K562 (cell line): ENCODE measurements around the gene TSEN54. TPM values are rescaled to one million over a fixed set of nuclear protein-coding genes. Genes with fewer than 3 reads are reported as not detected.
A peak's percentile ranks its signal among the peaks of the same experiment; 100 is the strongest.

ENCODE experiments used
- BACH1 ChIP-seq: fragments of 200-800 bp; sonication (Bioruptor generic); IDR thresholded peaks from 2 replicates; pipeline ENCODE4 v1.6.1; 2016; ENCODE audit warnings: missing genetic modification characterization, missing compliant biosample characterization
- CBX3 ChIP-seq, 2 experiments: IDR thresholded peaks; 1 replicate in 1 of 2; 2 replicates in 1 of 2; pipeline ENCODE4 v1.6.1; 2012; ENCODE audit warnings: inconsistent platforms in 2 of 2, low read length in 2 of 2, borderline replicate concordance in 1 of 2, control low read depth in 1 of 2
- DPF2 ChIP-seq: fragments of 450-650 bp; IDR thresholded peaks from 2 replicates; pipeline ENCODE4 v1.6.1; 2016
- FOXP1 ChIP-seq: sonication (generic); formaldehyde crosslinking; IDR thresholded peaks from 2 replicates; pipeline ENCODE4 v1.8.0; 2022; ENCODE audit warnings: mild to moderate bottlenecking, missing genetic modification reagents
- GTF2A2 ChIP-seq: IDR thresholded peaks from 2 replicates; pipeline ENCODE4 v1.6.1; 2016; ENCODE audit warnings: mild to moderate bottlenecking, missing genetic modification characterization, missing compliant biosample characterization
- HDAC6 ChIP-seq: IDR thresholded peaks from 2 replicates; pipeline ENCODE4 v1.6.1; 2012; ENCODE audit warnings: low read depth, mild to moderate bottlenecking, control low read depth, inconsistent platforms, low read length, moderate library complexity
- RNF2 ChIP-seq: sonication (generic); IDR thresholded peaks from 2 replicates; pipeline ENCODE4 v1.6.1; 2016
- YBX1 ChIP-seq: fragments of 450-650 bp; IDR thresholded peaks from 2 replicates; pipeline ENCODE4 v1.7.1; 2016; ENCODE audit warnings: mild to moderate bottlenecking
- ZNF140 ChIP-seq: fragments of 250-450 bp; sonication (Bioruptor Pico); IDR thresholded peaks from 2 replicates; pipeline ENCODE4 v1.8.0; 2021; ENCODE audit warnings: moderate library complexity, mild to moderate bottlenecking, inconsistent platforms
- ZNF239 ChIP-seq: fragments of 250-450 bp; sonication (Bioruptor Pico); IDR thresholded peaks from 2 replicates; pipeline ENCODE4 v1.4.0; 2020; ENCODE audit warnings: mild to moderate bottlenecking
- ZNF583 ChIP-seq: fragments of 250-450 bp; sonication (Bioruptor Pico); IDR thresholded peaks from 2 replicates; pipeline ENCODE4 v1.4.0; 2020
- ZNF584 ChIP-seq: fragments of 200-800 bp; sonication (Bioruptor generic); IDR thresholded peaks from 2 replicates; pipeline ENCODE4 v1.6.1; 2016; ENCODE audit warnings: low read depth, mild to moderate bottlenecking, missing genetic modification characterization, missing compliant biosample characterization
- polyA plus RNA-seq, 8 experiments: library from polyadenylated mRNA; depleted of rRNA in 4 of 8; stranded (reverse) in 5 of 8; unstranded in 3 of 8; fragments of >200 nt; fragmentation: Nextera tagmentation in 2 of 8; fragmentation: Illumina TruSeq in 1 of 8; extraction: Ambion mirVana in 2 of 8; extraction: Trizol in 1 of 8; gene quantifications; 2 replicates each; pipeline versions ENCODE4 v1.2.1 to v1.2.3, GENCODE V29; 2011 to 2014; ENCODE audit warnings: inconsistent platforms in 1 of 8, missing spikeins in 1 of 8
- total RNA-seq, 7 experiments: library from RNA; depleted of rRNA in 6 of 7; stranded (reverse); fragments of >200 nt in 6 of 7; fragmentation: Illumina TruSeq in 2 of 7; extraction: Trizol in 2 of 7; gene quantifications; 2 replicates each; pipeline versions ENCODE4 v1.2.1 to v1.2.3, GENCODE V29; 2011 to 2021; ENCODE audit warnings: low replicate concordance in 1 of 7
- TF ChIP-seq, protein P1 (sequence below): fragments of 250-450 bp; sonication (Bioruptor Pico); IDR thresholded peaks from 2 replicates; pipeline ENCODE4 v1.4.0; 2020
- TF ChIP-seq, protein P2 (sequence below): fragments of 250-450 bp; sonication (Bioruptor Pico); IDR thresholded peaks from 2 replicates; pipeline ENCODE4 v1.8.0; 2022; ENCODE audit warnings: inconsistent platforms
- TF ChIP-seq, protein P3 (sequence below): fragments of 250-450 bp; sonication (Bioruptor Pico); IDR thresholded peaks from 2 replicates; pipeline ENCODE4 v1.4.0; 2020; ENCODE audit warnings: mild to moderate bottlenecking, moderate library complexity
- TF ChIP-seq, protein P4 (sequence below): fragments of 450-650 bp; IDR thresholded peaks from 2 replicates; pipeline ENCODE4 v1.6.1; 2016; ENCODE audit warnings: antibody characterized with exemption
- TF ChIP-seq, protein P5 (sequence below): fragments of 250-450 bp; sonication (Bioruptor Pico); IDR thresholded peaks from 2 replicates; pipeline ENCODE4 v1.5.0; 2021; ENCODE audit warnings: mild to moderate bottlenecking, borderline replicate concordance

The TSEN54 gene
- total and polyA plus RNA-seq, 9 of the 15 experiments (the other 6 are each of a cell fraction or from before 2014, with no cell fraction given) = 5.9 to 64.3 (median 48.9) TPM

DNA sequence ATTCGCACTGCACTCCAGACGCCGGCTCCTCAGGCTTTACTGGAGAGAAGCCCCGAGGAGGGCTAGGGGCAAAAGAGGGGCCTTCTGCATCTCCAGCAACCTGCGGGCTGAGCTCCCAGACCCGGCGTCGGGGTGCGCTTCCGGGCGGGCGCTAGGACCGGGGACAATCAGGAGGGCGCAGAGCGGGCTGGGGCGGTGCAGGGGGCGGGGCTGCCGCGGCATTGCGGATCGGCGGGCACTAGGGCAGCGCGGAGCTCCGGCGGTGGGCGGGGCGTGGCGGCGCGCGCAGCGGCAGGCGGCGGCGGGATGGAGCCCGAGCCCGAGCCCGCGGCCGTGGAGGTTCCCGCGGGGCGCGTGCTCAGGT lies at the start of gene TSEN54 (continued):
- TF ChIP-seq, protein P1, sequence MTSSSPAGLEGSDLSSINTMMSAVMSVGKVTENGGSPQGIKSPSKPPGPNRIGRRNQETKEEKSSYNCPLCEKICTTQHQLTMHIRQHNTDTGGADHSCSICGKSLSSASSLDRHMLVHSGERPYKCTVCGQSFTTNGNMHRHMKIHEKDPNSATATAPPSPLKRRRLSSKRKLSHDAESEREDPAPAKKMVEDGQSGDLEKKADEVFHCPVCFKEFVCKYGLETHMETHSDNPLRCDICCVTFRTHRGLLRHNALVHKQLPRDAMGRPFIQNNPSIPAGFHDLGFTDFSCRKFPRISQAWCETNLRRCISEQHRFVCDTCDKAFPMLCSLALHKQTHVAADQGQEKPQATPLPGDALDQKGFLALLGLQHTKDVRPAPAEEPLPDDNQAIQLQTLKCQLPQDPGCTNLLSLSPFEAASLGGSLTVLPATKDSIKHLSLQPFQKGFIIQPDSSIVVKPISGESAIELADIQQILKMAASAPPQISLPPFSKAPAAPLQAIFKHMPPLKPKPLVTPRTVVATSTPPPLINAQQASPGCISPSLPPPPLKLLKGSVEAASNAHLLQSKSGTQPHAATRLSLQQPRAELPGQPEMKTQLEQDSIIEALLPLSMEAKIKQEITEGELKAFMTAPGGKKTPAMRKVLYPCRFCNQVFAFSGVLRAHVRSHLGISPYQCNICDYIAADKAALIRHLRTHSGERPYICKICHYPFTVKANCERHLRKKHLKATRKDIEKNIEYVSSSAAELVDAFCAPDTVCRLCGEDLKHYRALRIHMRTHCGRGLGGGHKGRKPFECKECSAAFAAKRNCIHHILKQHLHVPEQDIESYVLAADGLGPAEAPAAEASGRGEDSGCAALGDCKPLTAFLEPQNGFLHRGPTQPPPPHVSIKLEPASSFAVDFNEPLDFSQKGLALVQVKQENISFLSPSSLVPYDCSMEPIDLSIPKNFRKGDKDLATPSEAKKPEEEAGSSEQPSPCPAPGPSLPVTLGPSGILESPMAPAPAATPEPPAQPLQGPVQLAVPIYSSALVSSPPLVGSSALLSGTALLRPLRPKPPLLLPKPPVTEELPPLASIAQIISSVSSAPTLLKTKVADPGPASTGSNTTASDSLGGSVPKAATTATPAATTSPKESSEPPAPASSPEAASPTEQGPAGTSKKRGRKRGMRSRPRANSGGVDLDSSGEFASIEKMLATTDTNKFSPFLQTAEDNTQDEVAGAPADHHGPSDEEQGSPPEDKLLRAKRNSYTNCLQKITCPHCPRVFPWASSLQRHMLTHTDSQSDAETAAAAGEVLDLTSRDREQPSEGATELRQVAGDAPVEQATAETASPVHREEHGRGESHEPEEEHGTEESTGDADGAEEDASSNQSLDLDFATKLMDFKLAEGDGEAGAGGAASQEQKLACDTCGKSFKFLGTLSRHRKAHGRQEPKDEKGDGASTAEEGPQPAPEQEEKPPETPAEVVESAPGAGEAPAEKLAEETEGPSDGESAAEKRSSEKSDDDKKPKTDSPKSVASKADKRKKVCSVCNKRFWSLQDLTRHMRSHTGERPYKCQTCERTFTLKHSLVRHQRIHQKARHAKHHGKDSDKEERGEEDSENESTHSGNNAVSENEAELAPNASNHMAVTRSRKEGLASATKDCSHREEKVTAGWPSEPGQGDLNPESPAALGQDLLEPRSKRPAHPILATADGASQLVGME (CRISPR knock-in tag) = no peak
- TF ChIP-seq ZNF239 (CRISPR knock-in tag) = no peak
- TF ChIP-seq, protein P2, sequence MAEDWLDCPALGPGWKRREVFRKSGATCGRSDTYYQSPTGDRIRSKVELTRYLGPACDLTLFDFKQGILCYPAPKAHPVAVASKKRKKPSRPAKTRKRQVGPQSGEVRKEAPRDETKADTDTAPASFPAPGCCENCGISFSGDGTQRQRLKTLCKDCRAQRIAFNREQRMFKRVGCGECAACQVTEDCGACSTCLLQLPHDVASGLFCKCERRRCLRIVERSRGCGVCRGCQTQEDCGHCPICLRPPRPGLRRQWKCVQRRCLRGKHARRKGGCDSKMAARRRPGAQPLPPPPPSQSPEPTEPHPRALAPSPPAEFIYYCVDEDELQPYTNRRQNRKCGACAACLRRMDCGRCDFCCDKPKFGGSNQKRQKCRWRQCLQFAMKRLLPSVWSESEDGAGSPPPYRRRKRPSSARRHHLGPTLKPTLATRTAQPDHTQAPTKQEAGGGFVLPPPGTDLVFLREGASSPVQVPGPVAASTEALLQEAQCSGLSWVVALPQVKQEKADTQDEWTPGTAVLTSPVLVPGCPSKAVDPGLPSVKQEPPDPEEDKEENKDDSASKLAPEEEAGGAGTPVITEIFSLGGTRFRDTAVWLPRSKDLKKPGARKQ (CRISPR knock-in tag) = no peak
- no peak for TF ChIP-seq YBX1
- no peak for TF ChIP-seq ZNF584 (CRISPR knock-in tag)
- no peak for TF ChIP-seq DPF2
- TF ChIP-seq ZNF583 = no peak
- TF ChIP-seq BACH1 (tag) = no peak
- TF ChIP-seq RNF2 = no peak
- TF ChIP-seq, protein P3, sequence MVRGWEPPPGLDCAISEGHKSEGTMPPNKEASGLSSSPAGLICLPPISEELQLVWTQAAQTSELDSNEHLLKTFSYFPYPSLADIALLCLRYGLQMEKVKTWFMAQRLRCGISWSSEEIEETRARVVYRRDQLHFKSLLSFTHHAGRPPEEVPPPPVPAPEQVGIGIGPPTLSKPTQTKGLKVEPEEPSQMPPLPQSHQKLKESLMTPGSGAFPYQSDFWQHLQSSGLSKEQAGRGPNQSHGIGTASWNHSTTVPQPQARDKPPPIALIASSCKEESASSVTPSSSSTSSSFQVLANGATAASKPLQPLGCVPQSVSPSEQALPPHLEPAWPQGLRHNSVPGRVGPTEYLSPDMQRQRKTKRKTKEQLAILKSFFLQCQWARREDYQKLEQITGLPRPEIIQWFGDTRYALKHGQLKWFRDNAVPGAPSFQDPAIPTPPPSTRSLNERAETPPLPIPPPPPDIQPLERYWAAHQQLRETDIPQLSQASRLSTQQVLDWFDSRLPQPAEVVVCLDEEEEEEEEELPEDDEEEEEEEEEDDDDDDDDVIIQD (CRISPR knock-in tag) = no peak
- no peak for TF ChIP-seq ZNF140 (CRISPR knock-in tag)
- TF ChIP-seq, protein P4, sequence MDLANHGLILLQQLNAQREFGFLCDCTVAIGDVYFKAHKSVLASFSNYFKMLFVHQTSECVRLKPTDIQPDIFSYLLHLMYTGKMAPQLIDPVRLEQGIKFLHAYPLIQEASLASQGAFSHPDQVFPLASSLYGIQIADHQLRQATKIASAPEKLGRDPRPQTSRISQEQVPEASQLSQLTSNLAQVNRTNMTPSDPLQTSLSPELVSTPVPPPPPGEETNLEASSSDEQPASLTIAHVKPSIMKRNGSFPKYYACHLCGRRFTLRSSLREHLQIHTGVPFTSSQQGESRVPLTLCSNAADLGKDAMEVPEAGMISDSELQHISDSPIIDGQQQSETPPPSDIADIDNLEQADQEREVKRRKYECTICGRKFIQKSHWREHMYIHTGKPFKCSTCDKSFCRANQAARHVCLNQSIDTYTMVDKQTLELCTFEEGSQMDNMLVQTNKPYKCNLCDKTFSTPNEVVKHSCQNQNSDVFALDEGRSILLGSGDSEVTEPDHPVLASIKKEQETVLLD = no peak
- TF ChIP-seq CBX3 (IDR thresholded peaks at IDR 0.05; ENCODE audit: borderline replicate concordance in 1 of 2, low read length in 2 of 2) = no peak
- no peak for TF ChIP-seq GTF2A2 (tag)
- TF ChIP-seq HDAC6 = no peak
- TF ChIP-seq, protein P5, sequence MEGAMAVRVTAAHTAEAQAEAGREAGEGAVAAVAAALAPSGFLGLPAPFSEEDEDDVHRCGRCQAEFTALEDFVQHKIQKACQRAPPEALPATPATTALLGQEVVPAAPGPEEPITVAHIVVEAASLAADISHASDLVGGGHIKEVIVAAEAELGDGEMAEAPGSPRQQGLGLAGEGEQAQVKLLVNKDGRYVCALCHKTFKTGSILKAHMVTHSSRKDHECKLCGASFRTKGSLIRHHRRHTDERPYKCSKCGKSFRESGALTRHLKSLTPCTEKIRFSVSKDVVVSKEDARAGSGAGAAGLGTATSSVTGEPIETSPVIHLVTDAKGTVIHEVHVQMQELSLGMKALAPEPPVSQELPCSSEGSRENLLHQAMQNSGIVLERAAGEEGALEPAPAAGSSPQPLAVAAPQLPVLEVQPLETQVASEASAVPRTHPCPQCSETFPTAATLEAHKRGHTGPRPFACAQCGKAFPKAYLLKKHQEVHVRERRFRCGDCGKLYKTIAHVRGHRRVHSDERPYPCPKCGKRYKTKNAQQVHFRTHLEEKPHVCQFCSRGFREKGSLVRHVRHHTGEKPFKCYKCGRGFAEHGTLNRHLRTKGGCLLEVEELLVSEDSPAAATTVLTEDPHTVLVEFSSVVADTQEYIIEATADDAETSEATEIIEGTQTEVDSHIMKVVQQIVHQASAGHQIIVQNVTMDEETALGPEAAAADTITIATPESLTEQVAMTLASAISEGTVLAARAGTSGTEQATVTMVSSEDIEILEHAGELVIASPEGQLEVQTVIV = 0 out of 2 replicates have a peak, but pooled peaks have one; percentile 61
- TF ChIP-seq FOXP1 (CRISPR knock-in tag) = no peak
